Measurements from ENCODE around the gene GOLGA8S. TPM values are rescaled to one million over a fixed set of nuclear protein-coding genes. Genes with fewer than 3 reads are reported as not detected.
"Not testable (repeated sequence)": the region's sequence is repeated elsewhere in the genome, so short reads cannot be mapped to it uniquely, and the experiment has no call there.

Gene GOLGA8S
- polyA plus RNA-seq, 1 donor from 2014 or later = not detected

DNA sequence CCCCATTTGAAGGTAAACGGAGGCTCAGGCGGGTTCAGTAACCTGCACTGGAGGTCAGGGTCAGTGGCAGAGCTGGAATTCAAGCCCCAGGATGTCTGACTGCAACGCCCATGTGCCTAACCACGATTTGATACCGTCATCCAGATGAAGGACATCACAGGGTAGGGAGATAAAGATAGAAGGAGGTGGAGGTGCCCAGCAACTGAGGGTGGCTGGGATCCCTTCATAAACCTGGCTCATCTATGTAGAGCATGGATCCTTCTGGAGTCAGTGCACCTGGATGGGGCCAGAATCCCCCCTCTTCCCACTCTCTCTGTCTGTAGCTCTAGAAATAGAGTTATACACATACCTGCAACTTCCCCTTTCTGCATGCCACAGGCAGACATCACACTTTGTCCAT is 41.3 kb downstream of the GOLGA8S start:
- Histone ChIP-seq H3K4me2 (ENCODE audit: low read length) (no peak overlapping the region), H2AFZ (ENCODE audit: low read depth, low read length) (no peak overlapping the region), H3K9ac (ENCODE audit: low read length) (no peak overlapping the region), H3K27ac (ENCODE audit: low read length) (no peak overlapping the region), H3K79me2 (replicated peaks; ENCODE audit: insufficient read depth, low read length) (no peaks in the 10 kb centered on the region), H3K27me3 (ENCODE audit: insufficient read depth, low read depth, low read length) (no peaks in the 10 kb centered on the region), H3K9me2 (ENCODE audit: insufficient read depth, low read length) (no peaks in the 10 kb centered on the region), H3K4me3 (ENCODE audit: low read length) (no peak overlapping the region), H3K36me3 (ENCODE audit: insufficient read depth, low read length) (no peaks in the 10 kb centered on the region), H4K20me1 (ENCODE audit: insufficient read depth) (no peaks in the 10 kb centered on the region), H3F3A (ENCODE audit: insufficient read depth, low read length, poor library complexity, severe bottlenecking) (no peaks in the 10 kb centered on the region), H3K9me3 (ENCODE audit: low read length) (no peaks in the 10 kb centered on the region)
- TF ChIP-seq MXI1 (conservative IDR thresholded peaks at IDR 0.05; ENCODE audit: poor library complexity, severe bottlenecking) = no peak
- TF ChIP-seq REST (IDR thresholded peaks at IDR 0.05; ENCODE audit: borderline replicate concordance) = no peak
- TF ChIP-seq, protein P1, sequence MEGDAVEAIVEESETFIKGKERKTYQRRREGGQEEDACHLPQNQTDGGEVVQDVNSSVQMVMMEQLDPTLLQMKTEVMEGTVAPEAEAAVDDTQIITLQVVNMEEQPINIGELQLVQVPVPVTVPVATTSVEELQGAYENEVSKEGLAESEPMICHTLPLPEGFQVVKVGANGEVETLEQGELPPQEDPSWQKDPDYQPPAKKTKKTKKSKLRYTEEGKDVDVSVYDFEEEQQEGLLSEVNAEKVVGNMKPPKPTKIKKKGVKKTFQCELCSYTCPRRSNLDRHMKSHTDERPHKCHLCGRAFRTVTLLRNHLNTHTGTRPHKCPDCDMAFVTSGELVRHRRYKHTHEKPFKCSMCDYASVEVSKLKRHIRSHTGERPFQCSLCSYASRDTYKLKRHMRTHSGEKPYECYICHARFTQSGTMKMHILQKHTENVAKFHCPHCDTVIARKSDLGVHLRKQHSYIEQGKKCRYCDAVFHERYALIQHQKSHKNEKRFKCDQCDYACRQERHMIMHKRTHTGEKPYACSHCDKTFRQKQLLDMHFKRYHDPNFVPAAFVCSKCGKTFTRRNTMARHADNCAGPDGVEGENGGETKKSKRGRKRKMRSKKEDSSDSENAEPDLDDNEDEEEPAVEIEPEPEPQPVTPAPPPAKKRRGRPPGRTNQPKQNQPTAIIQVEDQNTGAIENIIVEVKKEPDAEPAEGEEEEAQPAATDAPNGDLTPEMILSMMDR (IDR thresholded peaks at IDR 0.05; ENCODE audit: poor library complexity, severe bottlenecking) = no peak
- no peak for TF ChIP-seq EP300 (conservative IDR thresholded peaks at IDR 0.05; ENCODE audit: poor library complexity, severe bottlenecking)
- TF ChIP-seq POLR2AphosphoS5 (IDR thresholded peaks at IDR 0.05) = no peak
- no peak for TF ChIP-seq EZH2 (IDR thresholded peaks at IDR 0.05; ENCODE audit: borderline replicate concordance, insufficient read depth, low read length, poor library complexity, severe bottlenecking)
- no peak for TF ChIP-seq SMC3 (conservative IDR thresholded peaks at IDR 0.05; ENCODE audit: poor library complexity)
- TF ChIP-seq TAF1 (IDR thresholded peaks at IDR 0.05; ENCODE audit: low read depth) = no peak
- no peak for TF ChIP-seq RAD21 (conservative IDR thresholded peaks at IDR 0.05)

DNA sequence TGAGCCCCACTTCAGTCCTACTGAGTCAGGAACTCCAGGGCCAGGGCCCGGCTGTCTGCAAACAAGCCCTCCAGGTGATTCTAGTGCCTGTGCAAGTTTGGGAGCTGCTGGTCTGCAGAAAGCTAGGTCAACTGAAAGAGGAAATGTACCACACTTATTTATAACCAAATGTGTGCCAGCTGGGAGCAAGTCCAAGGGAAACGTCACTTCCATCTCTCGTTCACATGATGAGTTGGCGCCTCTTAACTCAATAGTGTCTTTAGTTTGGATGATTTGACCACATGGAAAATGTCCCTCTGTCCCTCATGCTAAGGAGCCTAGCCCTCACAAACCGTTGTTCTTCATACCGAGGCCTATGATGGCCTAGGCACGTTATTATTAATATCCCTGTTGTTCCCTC is 43.2 kb downstream of the GOLGA8S start:
- Histone ChIP-seq H3K79me2 (replicated peaks; ENCODE audit: insufficient read depth, low read length) (no peaks in the 10 kb centered on the region), H3K4me3 (ENCODE audit: low read length) (no peak overlapping the region), H3K27ac (ENCODE audit: low read length) (no peak overlapping the region), H3K4me2 (ENCODE audit: low read length) (no peak overlapping the region), H3K9ac (ENCODE audit: low read length) (no peak overlapping the region), H3K36me3 (ENCODE audit: insufficient read depth, low read length) (no peaks in the 10 kb centered on the region), H3F3A (ENCODE audit: insufficient read depth, low read length, poor library complexity, severe bottlenecking) (no peaks in the 10 kb centered on the region), H4K20me1 (ENCODE audit: insufficient read depth) (no peaks in the 10 kb centered on the region), H2AFZ (ENCODE audit: low read depth, low read length) (no peak overlapping the region), H3K9me3 (ENCODE audit: low read length) (no peaks in the 10 kb centered on the region), H3K27me3 (ENCODE audit: insufficient read depth, low read depth, low read length) (no peaks in the 10 kb centered on the region), H3K9me2 (ENCODE audit: insufficient read depth, low read length) (no peaks in the 10 kb centered on the region)
- no peak for TF ChIP-seq SMC3 (conservative IDR thresholded peaks at IDR 0.05; ENCODE audit: poor library complexity)
- no peak for TF ChIP-seq REST (IDR thresholded peaks at IDR 0.05; ENCODE audit: borderline replicate concordance)
- no peak for TF ChIP-seq POLR2AphosphoS5 (IDR thresholded peaks at IDR 0.05)
- TF ChIP-seq TAF1 (IDR thresholded peaks at IDR 0.05; ENCODE audit: low read depth) = no peak
- no peak for TF ChIP-seq MXI1 (conservative IDR thresholded peaks at IDR 0.05; ENCODE audit: poor library complexity, severe bottlenecking)
- no peak for TF ChIP-seq EP300 (conservative IDR thresholded peaks at IDR 0.05; ENCODE audit: poor library complexity, severe bottlenecking)
- TF ChIP-seq RAD21 (conservative IDR thresholded peaks at IDR 0.05) = no peak
- TF ChIP-seq, protein P1 (IDR thresholded peaks at IDR 0.05; ENCODE audit: poor library complexity, severe bottlenecking) = no peak
- TF ChIP-seq EZH2 (IDR thresholded peaks at IDR 0.05; ENCODE audit: borderline replicate concordance, insufficient read depth, low read length, poor library complexity, severe bottlenecking) = no peak

GRCh38 chr15:23398357-23398756 is 43.8 kb downstream of the GOLGA8S start:
- not testable (repeated sequence) for H3F3A ChIP-seq (ENCODE audit: insufficient read depth, low read length, poor library complexity, severe bottlenecking); H3K4me3 ChIP-seq (ENCODE audit: low read length); H3K9me2 ChIP-seq (ENCODE audit: insufficient read depth, low read length); H4K20me1 ChIP-seq (ENCODE audit: insufficient read depth); H3K4me2 ChIP-seq (ENCODE audit: low read length); H3K79me2 ChIP-seq (replicated peaks; ENCODE audit: insufficient read depth, low read length); H3K9me3 ChIP-seq (ENCODE audit: low read length); H3K27ac ChIP-seq (ENCODE audit: low read length); H3K27me3 ChIP-seq (ENCODE audit: insufficient read depth, low read depth, low read length); H2AFZ ChIP-seq (ENCODE audit: low read depth, low read length); H3K9ac ChIP-seq (ENCODE audit: low read length); H3K36me3 ChIP-seq (ENCODE audit: insufficient read depth, low read length)

Data from neural cell (in vitro differentiated cells).